ENCODE measurements around the gene PEA15. TPM values are rescaled to one million over a fixed set of nuclear protein-coding genes. Genes with fewer than 3 reads are reported as not detected.
A peak's percentile ranks its signal among the peaks of the same experiment; 100 is the strongest.

The PEA15 gene
- total RNA-seq, 1 experiment from 2014 or later: 44.0 TPM

DNA sequence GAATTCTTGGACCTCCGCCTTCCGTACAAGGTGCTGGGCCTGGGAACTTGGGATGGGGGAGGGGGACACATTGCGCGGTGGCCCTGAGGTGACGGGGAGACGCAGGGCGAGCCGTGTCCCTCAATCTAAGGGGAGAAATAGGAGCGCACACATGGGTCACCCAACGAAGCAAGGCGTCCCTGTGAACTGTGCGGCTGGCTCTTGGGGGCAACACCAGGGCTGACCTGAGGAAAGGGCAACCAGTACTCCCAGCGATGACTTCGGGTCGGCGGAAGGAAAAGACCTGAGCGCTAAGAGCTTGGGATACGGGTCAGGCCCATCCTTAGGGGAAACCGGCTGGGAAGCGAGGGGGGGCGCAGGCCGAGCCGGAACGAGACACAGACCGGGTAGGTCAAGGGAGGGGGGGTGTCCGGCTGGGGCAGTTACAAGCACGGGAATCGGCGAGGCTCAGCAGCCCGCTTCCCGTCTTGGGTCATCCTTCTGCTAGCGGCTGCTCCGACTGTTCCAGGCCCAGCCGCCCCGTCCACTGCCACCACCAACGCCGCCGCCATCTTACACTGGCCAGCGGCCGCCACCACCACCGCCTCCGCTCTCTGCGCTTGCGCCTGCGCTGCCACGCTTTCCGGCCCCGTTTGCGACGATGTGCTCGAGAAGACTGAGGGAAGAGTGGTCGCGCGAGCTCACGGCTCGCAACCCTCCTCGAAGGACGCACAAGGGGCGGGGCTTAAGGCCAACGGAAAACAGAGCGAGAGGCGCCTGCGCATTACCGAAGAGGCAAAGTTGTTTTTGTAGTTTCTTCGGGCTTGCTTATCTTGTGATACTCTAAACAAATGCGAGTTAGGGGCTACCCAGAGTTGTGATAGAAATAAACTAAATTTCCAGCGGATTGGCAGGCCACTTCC lies 57.0 kb downstream of the PEA15 start, which contains the start of gene DCAF8 (continued):
- TF ChIP-seq TCF7L2 (IDR thresholded peaks at IDR 0.05; ENCODE audit: borderline replicate concordance, extremely low read depth, insufficient read depth, insufficient read length) (no peak), SIN3A (IDR thresholded peaks at IDR 0.05; ENCODE audit: low read depth) (peak; percentile 59), ATF3 (IDR thresholded peaks at IDR 0.05) (no peak), EGR1 (IDR thresholded peaks at IDR 0.05; ENCODE audit: low read depth) (peak; percentile 96)

DNA sequence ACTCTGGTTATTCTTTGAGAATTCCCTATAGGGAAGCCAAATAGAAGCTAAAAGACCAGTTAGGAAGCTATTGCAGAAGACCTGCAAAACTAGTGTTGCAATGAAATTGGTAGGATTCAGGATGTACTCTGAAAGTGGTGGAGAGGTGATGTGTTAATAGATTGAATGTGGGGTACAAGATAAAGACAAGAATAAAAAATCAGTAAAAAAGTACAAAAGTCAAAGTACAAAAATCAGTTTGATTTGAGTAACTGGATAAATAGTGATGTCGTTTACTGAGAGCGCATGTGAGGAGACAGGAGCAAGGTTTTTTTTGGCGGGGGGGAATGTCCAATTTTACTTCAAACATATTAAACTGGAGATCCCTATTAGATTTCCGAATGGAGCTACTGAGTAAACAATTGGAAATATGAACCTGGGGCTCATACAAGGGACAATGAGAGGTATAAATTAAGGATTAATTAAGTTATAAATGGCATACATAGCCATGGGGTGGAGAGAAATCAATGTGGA lies 59.7 kb downstream of the PEA15 start:
- no peak for ATAC-seq
- POLR2A ChIA-PET: interaction anchor here (1.7 kb wide), 1 partner anchor 20 kb away, joined by 3 read pairs; the partner anchor contains the start of gene PEX19
- no peak for TF ChIP-seq TCF7L2 (IDR thresholded peaks at IDR 0.05; ENCODE audit: borderline replicate concordance, extremely low read depth, insufficient read depth, insufficient read length)
- TF ChIP-seq CEBPB (IDR thresholded peaks at IDR 0.05; ENCODE audit: low read depth): no peak
- no peak for TF ChIP-seq EZH2 (IDR thresholded peaks at IDR 0.05)
- no peak for TF ChIP-seq POLR2A (IDR thresholded peaks at IDR 0.05; ENCODE audit: borderline replicate concordance, extremely low read depth, insufficient read depth, insufficient read length)
- no peak for TF ChIP-seq CBX3 (IDR thresholded peaks at IDR 0.05; ENCODE audit: low read depth)
- TF ChIP-seq ATF3 (IDR thresholded peaks at IDR 0.05): no peak
- no peak for TF ChIP-seq EZH2phosphoT487 (IDR thresholded peaks at IDR 0.05; ENCODE audit: borderline replicate concordance)
- no peak for TF ChIP-seq YY1 (IDR thresholded peaks at IDR 0.05; ENCODE audit: extremely low read depth, insufficient replicate concordance, low read depth, low read length)
- no peak for TF ChIP-seq ZFX (IDR thresholded peaks at IDR 0.05)
- TF ChIP-seq, protein P1, sequence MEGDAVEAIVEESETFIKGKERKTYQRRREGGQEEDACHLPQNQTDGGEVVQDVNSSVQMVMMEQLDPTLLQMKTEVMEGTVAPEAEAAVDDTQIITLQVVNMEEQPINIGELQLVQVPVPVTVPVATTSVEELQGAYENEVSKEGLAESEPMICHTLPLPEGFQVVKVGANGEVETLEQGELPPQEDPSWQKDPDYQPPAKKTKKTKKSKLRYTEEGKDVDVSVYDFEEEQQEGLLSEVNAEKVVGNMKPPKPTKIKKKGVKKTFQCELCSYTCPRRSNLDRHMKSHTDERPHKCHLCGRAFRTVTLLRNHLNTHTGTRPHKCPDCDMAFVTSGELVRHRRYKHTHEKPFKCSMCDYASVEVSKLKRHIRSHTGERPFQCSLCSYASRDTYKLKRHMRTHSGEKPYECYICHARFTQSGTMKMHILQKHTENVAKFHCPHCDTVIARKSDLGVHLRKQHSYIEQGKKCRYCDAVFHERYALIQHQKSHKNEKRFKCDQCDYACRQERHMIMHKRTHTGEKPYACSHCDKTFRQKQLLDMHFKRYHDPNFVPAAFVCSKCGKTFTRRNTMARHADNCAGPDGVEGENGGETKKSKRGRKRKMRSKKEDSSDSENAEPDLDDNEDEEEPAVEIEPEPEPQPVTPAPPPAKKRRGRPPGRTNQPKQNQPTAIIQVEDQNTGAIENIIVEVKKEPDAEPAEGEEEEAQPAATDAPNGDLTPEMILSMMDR (IDR thresholded peaks at IDR 0.05 in 2 of 3, conservative IDR thresholded peaks at IDR 0.05 in 1 of 3; ENCODE audit: borderline replicate concordance in 1 of 3, insufficient read depth in 1 of 3, low read depth in 2 of 3, low read length in 2 of 3): no peak
- TF ChIP-seq RAD21 (IDR thresholded peaks at IDR 0.05; ENCODE audit: low read depth): no peak
- TF ChIP-seq, protein P2, sequence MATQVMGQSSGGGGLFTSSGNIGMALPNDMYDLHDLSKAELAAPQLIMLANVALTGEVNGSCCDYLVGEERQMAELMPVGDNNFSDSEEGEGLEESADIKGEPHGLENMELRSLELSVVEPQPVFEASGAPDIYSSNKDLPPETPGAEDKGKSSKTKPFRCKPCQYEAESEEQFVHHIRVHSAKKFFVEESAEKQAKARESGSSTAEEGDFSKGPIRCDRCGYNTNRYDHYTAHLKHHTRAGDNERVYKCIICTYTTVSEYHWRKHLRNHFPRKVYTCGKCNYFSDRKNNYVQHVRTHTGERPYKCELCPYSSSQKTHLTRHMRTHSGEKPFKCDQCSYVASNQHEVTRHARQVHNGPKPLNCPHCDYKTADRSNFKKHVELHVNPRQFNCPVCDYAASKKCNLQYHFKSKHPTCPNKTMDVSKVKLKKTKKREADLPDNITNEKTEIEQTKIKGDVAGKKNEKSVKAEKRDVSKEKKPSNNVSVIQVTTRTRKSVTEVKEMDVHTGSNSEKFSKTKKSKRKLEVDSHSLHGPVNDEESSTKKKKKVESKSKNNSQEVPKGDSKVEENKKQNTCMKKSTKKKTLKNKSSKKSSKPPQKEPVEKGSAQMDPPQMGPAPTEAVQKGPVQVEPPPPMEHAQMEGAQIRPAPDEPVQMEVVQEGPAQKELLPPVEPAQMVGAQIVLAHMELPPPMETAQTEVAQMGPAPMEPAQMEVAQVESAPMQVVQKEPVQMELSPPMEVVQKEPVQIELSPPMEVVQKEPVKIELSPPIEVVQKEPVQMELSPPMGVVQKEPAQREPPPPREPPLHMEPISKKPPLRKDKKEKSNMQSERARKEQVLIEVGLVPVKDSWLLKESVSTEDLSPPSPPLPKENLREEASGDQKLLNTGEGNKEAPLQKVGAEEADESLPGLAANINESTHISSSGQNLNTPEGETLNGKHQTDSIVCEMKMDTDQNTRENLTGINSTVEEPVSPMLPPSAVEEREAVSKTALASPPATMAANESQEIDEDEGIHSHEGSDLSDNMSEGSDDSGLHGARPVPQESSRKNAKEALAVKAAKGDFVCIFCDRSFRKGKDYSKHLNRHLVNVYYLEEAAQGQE (IDR thresholded peaks at IDR 0.05; ENCODE audit: low read depth): no peak
- no peak for TF ChIP-seq ZNF274 (IDR thresholded peaks at IDR 0.05; ENCODE audit: low read depth, low read length)

More for the DNA sequence above, 59.7 kb downstream of the PEA15 start:
- DNase-seq (ENCODE audit: low read depth, low spot score): no peak
- H3K4me2 ChIP-seq (ENCODE audit: low read length): no peak overlapping the region
- no peaks in the 10 kb centered on the region for H4K20me1 ChIP-seq (ENCODE audit: insufficient read depth)
- H3K4me3 ChIP-seq (replicated peaks in 1 of 2; ENCODE audit: low read depth in 1 of 2, low read length in 2 of 2): no peak overlapping the region
- peaks cover 12 to 24% of the 10 kb centered on the region in 2 experiments for H3K4me1 ChIP-seq (ENCODE audit: control insufficient read depth in 1 of 2, insufficient read depth in 2 of 2, low read length in 2 of 2)
- peaks cover 24% of the 10 kb centered on the region for H3K79me2 ChIP-seq (ENCODE audit: insufficient read depth, low read length)
- no peaks in the 10 kb centered on the region for H3K9me2 ChIP-seq (ENCODE audit: insufficient read depth)
- H3K27me3 ChIP-seq (ENCODE audit: insufficient read depth, low read length): no peaks in the 10 kb centered on the region
- ChIA-PET RAD21 (ENCODE audit: low non-redundant PET in 1 of 2, low total read pairs in 2 of 2, uncharacterized antibody in 2 of 2, unreplicated experiment in 2 of 2) (no interaction called here), CTCF (interaction anchor here (1.8 kb wide), 1 partner anchor 12 kb away, joined by 5 read pairs; no protein-coding TSS in a partner anchor)
- no peak overlapping the region for H2AFZ ChIP-seq (ENCODE audit: low read depth, low read length, poor library complexity, severe bottlenecking)
- H3K9me3 ChIP-seq (ENCODE audit: control insufficient read depth in 1 of 2, insufficient read depth in 1 of 2, low read depth in 1 of 2, low read length in 2 of 2): no peaks in the 10 kb centered on the region
- BruUV-seq (replicated peaks): no TSS peak
- no peak overlapping the region for H3K27ac ChIP-seq (ENCODE audit: low read depth, low read length)
- intact Hi-C loops (cut with micrococcal nuclease): no loop called here
- H3K9ac ChIP-seq (ENCODE audit: low read length): no peak overlapping the region
- 0 out of 4 replicates have a peak, but pooled peaks cover 0 to 3% of the 10 kb centered on the region in 2 experiments for H3K36me3 ChIP-seq (ENCODE audit: control insufficient read depth in 1 of 2, insufficient read depth in 2 of 2, low read length in 2 of 2)
